Right cardiac atrium (tissue), 5 donors: ENCODE results near the gene CPXM2. TPM values are rescaled to one million over a fixed set of nuclear protein-coding genes. Genes with fewer than 3 reads are reported as not detected.
A peak's percentile ranks its signal among the peaks of the same experiment; 100 is the strongest.

Experiments
- ATAC-seq, 2 donors: fragments of 200-7000 bp; cut with Tn5 transposase; one replicate each; pipeline versions ENCODE4 v1.8.0 to v1.9.1; 2020; ENCODE audit warnings: moderate library complexity in 2 of 2, mild to moderate bottlenecking in 1 of 2
- DNase-seq, 3 donors: peaks; one replicate each; pipeline ENCODE4 v3.0.0-alpha.2; 2020
- H3K27ac ChIP-seq: one replicate; pipeline ENCODE4 v1.5.1; 2013; ENCODE audit warnings: mild to moderate bottlenecking, low read length, control low read depth, moderate library complexity
- H3K27me3 ChIP-seq: one replicate; pipeline ENCODE4 v1.6.1; 2013; ENCODE audit not compliant: control insufficient read depth, insufficient read depth
- H3K4me1 ChIP-seq: one replicate; pipeline ENCODE4 v1.6.1; 2013; ENCODE audit warnings: low read length; ENCODE audit not compliant: control insufficient read depth, insufficient read depth
- H3K4me3 ChIP-seq: one replicate; pipeline ENCODE4 v1.5.1; 2013; ENCODE audit warnings: low read length, control low read depth
- H3K9me3 ChIP-seq: one replicate; pipeline ENCODE4 v1.6.1; 2013; ENCODE audit warnings: low read length; ENCODE audit not compliant: control insufficient read depth
- WGBS: extraction: QIAGEN DNeasy Blood & Tissue Kit; methylation state at CpG from one replicate; pipeline ENCODE4 v1.1.7; 2013; 5-methylcytosine and 5-hydroxymethylcytosine counted together
- intact Hi-C, 4 donors: fragments of 100-400 bp; cut with DNase I; formaldehyde crosslinking; loops; one replicate each; pipeline versions ENCODE4 v1.11.0 to v1.14.0; 2022 to 2023
- polyA plus RNA-seq: library from polyadenylated mRNA; stranded (reverse); fragments of 200-250 nt; gene quantifications from one replicate; pipeline ENCODE4 v1.2.3, GENCODE V29; 2013
- total RNA-seq, 4 donors: library from RNA; stranded (reverse); fragmentation: NEBNext Ultra II Directional; extraction: Animal tissue kit (Norgen Biotek cat#: 25700); gene quantifications; one replicate each; pipeline ENCODE4 v1.2.1, GENCODE V29; 2021
- donor health status: healthy with polysubstance abuse.
- donor health status: DM: no; HTN: yes; CAD: no.
- donor health status: DM: no; HTN: no; CAD: no.
- donor health status: DM: no; HTN: yes; CAD: no; lungs with severe emphysema.
- donor health status: DM: yes; HTN: yes; CAD: no.

Gene CPXM2
- total and polyA plus RNA-seq, 5 donors, result 2.1 to 12.8 (median 6.7) TPM

DNA sequence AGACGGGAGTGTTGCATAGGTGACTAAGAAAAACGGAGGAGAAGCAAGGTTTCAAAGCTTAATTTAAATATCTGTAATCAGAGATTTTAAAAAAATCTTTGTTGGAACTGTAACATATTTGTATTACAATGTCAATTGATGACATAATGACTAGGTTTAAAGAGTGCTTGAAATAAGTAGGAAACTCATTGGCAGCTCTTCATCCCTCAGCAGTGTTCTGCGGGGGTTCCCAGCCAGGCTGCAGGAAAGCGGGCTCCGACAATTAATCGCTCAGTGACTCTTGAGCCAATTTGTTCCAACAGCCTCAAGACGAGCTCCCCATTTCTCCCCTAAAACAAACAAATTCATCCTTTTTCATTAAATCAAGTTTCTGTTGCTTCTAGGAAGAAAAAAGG, 22.6 kb downstream of the CPXM2 start:
- 72% methylated on average over 7 of the region's 7 CpGs for WGBS
- Histone ChIP-seq H3K9me3 (no peaks in the 10 kb centered on the region), H3K27me3 (no peaks in the 10 kb centered on the region), H3K4me1 (no peaks in the 10 kb centered on the region), H3K4me3 (no peak overlapping the region), H3K27ac (no peak overlapping the region)
- ATAC-seq, result no peak
- intact Hi-C loops, result no loop called here
- DNase-seq, result no peak

DNA sequence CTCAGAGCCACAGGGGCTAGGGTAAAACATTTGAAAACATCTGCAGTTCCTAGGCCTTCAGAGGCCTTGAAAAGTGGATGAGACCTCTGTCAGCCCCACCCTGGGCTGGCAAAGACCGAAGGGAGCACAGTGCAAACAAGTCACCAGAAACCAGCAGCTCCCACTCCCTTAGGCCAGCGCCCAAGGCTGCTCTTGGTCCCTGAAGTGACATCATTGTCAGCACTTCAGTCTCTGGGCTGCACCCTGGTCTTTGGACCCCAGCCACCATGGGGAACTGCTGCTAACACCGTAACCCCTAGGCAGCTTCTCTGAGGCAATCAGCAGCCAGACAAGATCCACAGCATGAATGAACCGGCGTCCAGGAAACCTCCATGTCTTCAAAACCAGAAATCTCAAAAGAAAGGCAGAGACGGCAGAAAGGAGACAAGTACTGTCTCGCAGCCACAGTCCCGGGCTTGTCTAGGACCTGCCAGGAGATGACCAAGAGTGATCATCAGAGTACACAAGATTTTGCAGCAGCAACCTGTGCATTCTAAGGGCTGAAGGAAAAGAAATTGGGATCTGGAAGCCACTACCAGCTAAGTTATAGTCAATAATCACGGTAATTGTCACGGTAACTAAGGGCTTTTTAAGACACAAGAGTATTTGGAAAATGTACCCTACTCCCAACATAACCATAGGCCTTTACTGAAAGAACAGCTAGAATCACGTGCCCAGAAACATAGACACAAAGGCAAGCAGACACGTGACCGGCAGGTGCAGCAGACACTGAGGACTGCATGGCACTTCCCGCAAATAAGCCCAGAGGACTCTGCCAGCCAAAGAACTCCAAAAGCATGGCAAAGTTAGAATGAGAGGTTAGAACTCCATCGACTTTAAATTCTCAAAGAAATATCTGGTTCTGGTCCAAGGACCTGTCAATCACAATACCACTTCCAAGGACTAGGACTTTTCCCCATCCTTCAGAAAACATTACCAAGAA, 23.3 kb downstream of the CPXM2 start:
- H3K27ac ChIP-seq, result no peak overlapping the region
- no peak overlapping the region for H3K4me3 ChIP-seq
- intact Hi-C loops, result no loop called here
- H3K9me3 ChIP-seq, result no peaks in the 10 kb centered on the region
- ATAC-seq, result no peak
- WGBS, result 79% methylated on average over 15 of the region's 15 CpGs
- no peaks in the 10 kb centered on the region for H3K4me1 ChIP-seq
- DNase-seq, result no peak
- H3K27me3 ChIP-seq, result no peaks in the 10 kb centered on the region

DNA sequence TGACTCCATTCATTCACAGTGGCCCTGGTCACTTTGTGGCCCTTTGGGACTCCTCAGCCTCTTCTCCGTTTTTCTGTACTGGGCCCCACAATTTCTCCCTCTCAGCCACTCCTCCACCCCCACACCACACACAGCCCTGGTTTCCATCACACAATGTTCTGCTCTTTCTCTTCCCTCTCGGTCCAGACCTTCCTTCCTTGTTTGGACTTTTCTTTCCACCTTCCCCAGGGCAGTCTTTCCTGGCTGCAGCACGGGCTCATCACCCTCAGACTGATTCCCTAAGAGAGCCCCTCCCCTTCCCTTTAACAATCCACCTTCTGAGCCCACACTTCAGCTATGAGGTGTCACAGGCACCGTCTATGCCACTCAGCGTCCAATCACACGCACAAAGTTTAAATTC, 25.7 kb downstream of the CPXM2 start:
- no peaks in the 10 kb centered on the region for H3K9me3 ChIP-seq
- H3K4me1 ChIP-seq, result no peaks in the 10 kb centered on the region
- no peaks in the 10 kb centered on the region for H3K27me3 ChIP-seq
- no peak for DNase-seq
- H3K27ac ChIP-seq, result no peak overlapping the region
- 72% methylated on average over 6 of the region's 6 CpGs for WGBS
- no peak for ATAC-seq
- intact Hi-C loops, result no loop called here
- no peak overlapping the region for H3K4me3 ChIP-seq

DNA sequence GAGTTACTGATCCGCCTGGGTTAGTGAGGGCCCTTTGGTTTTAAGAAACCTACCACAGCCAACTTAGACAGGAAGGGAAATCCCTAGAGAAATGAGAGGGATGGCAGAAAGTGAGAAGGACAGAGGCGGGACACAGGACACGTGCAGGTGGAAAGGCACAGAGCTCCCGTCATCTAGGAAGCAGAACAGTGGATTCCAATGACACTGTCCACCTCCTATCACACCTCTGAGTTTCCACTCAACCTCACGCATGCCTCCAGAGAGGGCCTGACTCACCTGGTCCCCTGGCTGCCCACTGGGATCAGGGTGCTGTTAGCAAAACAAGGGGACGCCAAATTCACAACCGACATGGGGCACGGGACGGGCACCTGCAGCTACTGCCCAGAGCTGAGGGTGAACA, 26.3 kb downstream of the CPXM2 start:
- Histone ChIP-seq H3K4me1 (no peaks in the 10 kb centered on the region), H3K27me3 (no peaks in the 10 kb centered on the region), H3K27ac (no peak overlapping the region), H3K4me3 (no peak overlapping the region), H3K9me3 (no peaks in the 10 kb centered on the region)
- intact Hi-C loops, result no loop called here
- ATAC-seq (peak in 1 of 2 donors; percentile 9), DNase-seq (no peak)
- WGBS, result 82% methylated on average over 9 of the region's 9 CpGs

DNA sequence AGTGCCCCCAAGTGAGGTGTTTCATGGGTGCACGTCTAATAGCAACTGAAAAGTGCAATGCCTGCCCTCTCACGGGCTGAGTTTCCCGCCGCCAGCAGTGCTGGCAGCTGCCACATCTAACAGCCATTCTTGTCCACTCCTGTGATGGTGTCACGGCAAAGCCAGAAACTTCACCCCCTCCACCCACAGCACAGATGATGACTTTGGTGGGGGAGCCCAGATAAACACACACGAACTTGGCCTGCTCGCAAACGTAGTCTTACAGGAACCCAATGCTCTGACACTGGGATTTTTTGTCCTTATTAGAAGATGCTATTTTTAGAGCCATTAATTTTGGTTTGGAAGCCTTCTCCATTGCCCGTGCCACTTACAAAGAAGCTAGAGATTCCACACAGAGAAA, 26.7 kb downstream of the CPXM2 start:
- no peaks in the 10 kb centered on the region for H3K9me3 ChIP-seq
- intact Hi-C loops, result no loop called here
- ATAC-seq, result peak in 1 of 2 donors; percentile 14
- H3K4me1 ChIP-seq, result no peaks in the 10 kb centered on the region
- H3K4me3 ChIP-seq, result no peak overlapping the region
- 72% methylated on average over 9 of the region's 9 CpGs for WGBS
- no peaks in the 10 kb centered on the region for H3K27me3 ChIP-seq
- no peak for DNase-seq
- no peak overlapping the region for H3K27ac ChIP-seq

DNA sequence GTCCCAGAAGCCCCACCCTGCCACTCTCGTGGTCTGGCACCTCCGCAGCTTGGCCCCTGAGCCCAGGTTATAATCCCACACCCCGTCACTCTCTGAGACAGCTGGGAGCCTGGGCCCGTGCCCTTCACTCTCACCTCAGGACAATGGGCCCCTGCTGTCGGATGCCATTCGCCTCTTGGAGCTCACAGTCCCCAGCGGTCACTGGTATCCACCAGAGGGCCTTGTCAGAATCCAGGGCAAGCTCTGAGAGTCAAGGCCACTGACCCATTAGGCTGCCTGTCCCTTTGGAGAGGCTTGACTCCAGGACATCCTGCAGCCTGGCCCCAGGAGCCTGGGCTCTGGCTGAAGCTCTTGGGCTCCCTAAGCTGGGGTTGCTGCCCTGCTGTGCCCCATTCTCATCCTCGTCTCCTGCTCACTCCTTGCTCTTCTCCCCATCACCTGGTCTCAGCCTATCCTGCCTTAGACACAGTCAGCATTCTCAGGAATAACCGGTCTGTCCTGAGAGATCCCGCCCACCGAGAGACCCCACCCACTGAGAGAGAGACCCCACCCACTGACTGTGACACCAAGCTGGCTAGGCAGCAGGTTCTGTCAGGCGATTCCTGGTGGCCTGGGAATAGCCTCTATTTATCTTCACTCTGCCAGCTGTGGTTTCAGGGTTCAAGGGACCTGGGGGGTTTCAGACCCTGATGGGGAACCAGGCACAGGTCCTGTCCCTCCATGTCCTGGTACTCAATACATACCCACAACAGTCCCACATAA, 27.7 kb downstream of the CPXM2 start:
- intact Hi-C loops, result no loop called here
- 74% methylated on average over 12 of the region's 12 CpGs for WGBS
- H3K4me3 ChIP-seq, result no peak overlapping the region
- ATAC-seq (no peak), DNase-seq (no peak)
- no peaks in the 10 kb centered on the region for H3K27me3 ChIP-seq
- no peak overlapping the region for H3K27ac ChIP-seq
- H3K9me3 ChIP-seq, result no peaks in the 10 kb centered on the region
- H3K4me1 ChIP-seq, result no peaks in the 10 kb centered on the region

DNA sequence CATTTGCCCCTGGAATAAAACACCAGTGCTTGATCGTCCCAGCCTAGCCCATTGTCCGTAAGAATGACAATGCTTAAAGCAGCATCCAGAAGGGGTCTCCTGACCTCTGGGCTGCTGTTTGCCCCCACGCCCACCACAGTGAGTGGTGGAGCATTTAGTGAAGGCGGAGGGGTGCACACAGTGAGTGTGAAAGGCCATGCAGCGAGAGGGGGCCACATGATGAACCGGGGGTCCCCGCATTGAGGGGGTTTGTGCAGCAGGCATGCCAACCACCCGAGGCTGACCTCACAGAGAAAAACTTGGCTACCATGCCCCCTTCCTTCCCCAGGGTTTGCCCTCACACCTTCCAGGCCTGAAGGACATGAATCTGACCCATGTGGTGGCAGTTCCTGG, 28.4 kb downstream of the CPXM2 start:
- no peak for DNase-seq

DNA sequence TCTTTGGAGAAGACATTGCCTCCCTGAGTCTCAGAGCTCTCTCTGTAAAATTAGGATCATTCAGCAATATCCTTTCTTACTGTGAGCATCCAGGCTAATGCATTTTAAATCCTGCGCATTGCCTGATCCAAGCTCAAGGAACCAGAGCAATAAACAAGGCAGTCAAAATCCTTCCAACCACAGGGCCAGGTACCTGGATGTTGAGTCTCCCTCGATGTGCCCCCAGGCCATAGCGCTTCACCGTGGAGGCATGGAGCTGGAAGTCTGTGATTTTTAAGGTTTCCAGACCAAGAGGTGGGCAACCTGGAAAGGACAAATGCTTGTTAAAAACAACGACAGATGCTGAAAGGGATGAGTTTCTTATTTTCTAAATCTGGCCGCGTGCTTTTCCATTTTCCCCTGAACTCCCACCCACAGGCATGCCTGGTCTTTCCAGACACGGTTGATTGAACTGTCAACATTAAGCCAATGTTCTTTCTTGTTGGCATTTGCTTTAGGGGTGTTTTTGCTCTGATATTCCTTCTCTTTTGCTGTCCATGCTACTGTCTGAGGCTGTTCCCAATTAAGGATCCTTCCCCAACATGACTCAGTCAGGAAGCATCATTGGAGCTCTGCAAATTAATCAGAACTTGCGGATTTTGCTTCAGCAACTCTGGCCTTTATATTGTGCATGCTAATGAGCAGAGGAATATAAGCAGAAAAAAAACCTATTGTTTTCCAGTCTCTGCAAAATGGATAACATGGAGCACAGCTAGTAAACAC, 29.0 kb downstream of the CPXM2 start:
- H3K9me3 ChIP-seq, result no peaks in the 10 kb centered on the region

More for the DNA sequence above, 28.4 kb downstream of the CPXM2 start:
- Histone ChIP-seq H3K4me1 (no peaks in the 10 kb centered on the region), H3K4me3 (no peak overlapping the region), H3K27me3 (no peaks in the 10 kb centered on the region), H3K9me3 (no peaks in the 10 kb centered on the region), H3K27ac (no peak overlapping the region)
- WGBS, result 84% methylated on average over 8 of the region's 8 CpGs
- no peak for ATAC-seq
- intact Hi-C loops, result no loop called here

DNA sequence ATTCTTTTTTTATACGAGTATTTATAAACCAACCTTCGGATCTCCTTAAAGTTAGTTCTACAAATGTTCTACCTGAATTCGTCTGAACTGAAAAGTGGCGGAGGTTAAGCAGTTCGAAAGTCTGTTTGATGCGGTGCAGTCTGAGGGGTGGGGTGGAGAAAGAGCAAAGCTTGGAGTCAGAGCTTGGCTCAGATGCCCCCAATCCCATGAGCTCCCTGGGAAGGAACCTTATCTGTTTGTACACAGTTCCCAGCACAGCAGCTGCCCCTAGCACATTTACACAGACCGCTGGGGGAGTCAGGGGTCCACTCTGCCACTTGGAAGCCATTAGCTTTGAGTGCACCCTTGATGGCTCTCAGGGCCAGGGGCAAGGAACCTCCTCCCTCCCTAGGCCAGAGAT, 30.8 kb downstream of the CPXM2 start:
- no peaks in the 10 kb centered on the region for H3K4me1 ChIP-seq
- WGBS, result 79% methylated on average over 7 of the region's 7 CpGs
- H3K9me3 ChIP-seq, result no peaks in the 10 kb centered on the region
- no peak overlapping the region for H3K4me3 ChIP-seq
- intact Hi-C loops, result no loop called here
- ATAC-seq, result no peak
- H3K27ac ChIP-seq, result no peak overlapping the region
- no peaks in the 10 kb centered on the region for H3K27me3 ChIP-seq
- no peak for DNase-seq

More for the DNA sequence above, 29.0 kb downstream of the CPXM2 start:
- no peak for ATAC-seq
- Histone ChIP-seq H3K27me3 (no peaks in the 10 kb centered on the region), H3K4me3 (no peak overlapping the region), H3K27ac (no peak overlapping the region), H3K4me1 (no peaks in the 10 kb centered on the region)
- WGBS, result 89% methylated on average over 9 of the region's 9 CpGs
- intact Hi-C loops, result no loop called here
- no peak for DNase-seq

DNA sequence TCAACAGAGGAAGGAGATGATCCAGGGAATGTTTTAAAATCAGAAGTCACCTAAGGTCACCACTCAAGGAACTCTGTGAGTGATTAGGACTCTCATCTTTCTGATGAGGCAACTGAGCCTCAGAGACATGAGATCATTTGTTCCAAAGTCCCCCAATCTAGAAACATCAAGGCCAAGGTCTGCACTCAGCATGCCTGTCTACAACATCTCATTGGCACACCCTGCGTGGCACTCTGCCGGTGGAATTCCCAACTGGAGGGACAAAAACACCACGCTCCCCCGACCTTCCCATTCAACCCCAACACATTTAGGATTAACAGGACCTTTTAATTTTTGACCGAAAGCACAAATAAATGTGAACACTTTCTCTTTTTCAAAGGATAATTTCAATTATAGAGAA, 31.4 kb downstream of the CPXM2 start:
- H3K9me3 ChIP-seq, result no peaks in the 10 kb centered on the region
- WGBS, result 87% methylated on average over 5 of the region's 5 CpGs
- H3K27ac ChIP-seq, result no peak overlapping the region
- H3K4me3 ChIP-seq, result no peak overlapping the region
- H3K27me3 ChIP-seq, result no peaks in the 10 kb centered on the region
- no peaks in the 10 kb centered on the region for H3K4me1 ChIP-seq
- ATAC-seq (no peak), DNase-seq (peak in 1 of 3 donors; percentile 46)
- intact Hi-C loops, result no loop called here

DNA sequence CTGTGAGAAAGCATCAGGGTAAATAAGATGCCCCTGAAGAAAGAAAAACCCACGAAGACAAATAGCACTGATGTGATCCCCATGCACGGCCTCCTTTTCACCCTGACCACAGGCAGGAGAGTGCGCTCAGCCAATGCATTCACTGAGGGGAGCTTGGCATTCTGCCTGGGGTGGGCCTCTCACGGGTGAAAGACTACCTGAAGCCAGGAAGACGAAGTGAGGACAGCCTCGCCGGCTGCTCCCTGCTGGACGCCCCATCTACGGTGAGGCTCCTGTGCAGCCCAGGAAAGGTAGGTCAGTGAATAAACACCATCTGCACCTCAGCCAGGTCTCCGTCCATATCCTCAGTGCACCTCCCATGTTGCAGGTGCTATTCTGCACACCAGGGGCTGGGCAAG, 32.0 kb downstream of the CPXM2 start:
- H3K27ac ChIP-seq, result no peak overlapping the region
- no peak for DNase-seq
- WGBS, result 82% methylated on average over 10 of the region's 10 CpGs

More for the DNA sequence above, 32.0 kb downstream of the CPXM2 start:
- intact Hi-C loops, result no loop called here
- ATAC-seq, result no peak
- Histone ChIP-seq H3K4me3 (no peak overlapping the region), H3K27me3 (no peaks in the 10 kb centered on the region), H3K4me1 (no peaks in the 10 kb centered on the region), H3K9me3 (no peaks in the 10 kb centered on the region)
